Measurements from ENCODE around the gene LAMTOR3. TPM values are rescaled to one million over a fixed set of nuclear protein-coding genes. Genes with fewer than 3 reads are reported as not detected.
A peak's percentile ranks its signal among the peaks of the same experiment; 100 is the strongest.

The LAMTOR3 gene
- total RNA-seq, 6 experiments from 2014 or later: 14.7 to 24.6 (median 18.9) TPM

DNA sequence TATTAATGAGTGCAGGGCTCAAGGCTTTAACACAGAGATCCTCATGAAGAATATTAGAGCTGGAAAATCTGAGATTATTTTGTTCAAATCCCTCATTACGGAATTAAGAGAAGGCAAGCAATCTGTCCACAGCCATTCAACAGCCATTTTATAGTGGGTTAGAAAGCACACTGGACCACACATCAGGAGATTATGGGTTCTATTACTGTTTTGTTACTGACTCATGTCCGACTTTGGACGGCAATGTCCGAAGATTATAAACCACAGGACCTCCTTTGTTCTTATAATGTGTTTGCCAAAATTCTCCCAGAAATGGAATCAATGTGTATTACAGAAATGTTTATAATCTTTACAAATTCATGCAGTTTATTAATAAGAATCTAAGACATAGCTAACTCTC is 8.1 kb downstream of the LAMTOR3 start:
- TF ChIP-seq POLR2A (IDR thresholded peaks at IDR 0.05): no peak
- TF ChIP-seq CTCF (IDR thresholded peaks at IDR 0.05): no peak
- WGBS (ENCODE audit: insufficient coverage, low coverage, low lambda C conversion rate, missing lambda C conversion rate): 87% methylated on average over 4 of the region's 4 CpGs
- H3K36me3 ChIP-seq: peaks cover 0 to 51% (median 11%) of the 10 kb centered on the region in 4 donors
- DNase-seq (no peak), ATAC-seq (no peak)
- no peak overlapping the region for H3K4me3 ChIP-seq
- no peaks in the 10 kb centered on the region for H3K4me1 ChIP-seq
- intact Hi-C loops (cut with DNase I): no loop called here
- no peaks in the 10 kb centered on the region for H3K27me3 ChIP-seq
- H3K9me3 ChIP-seq: no peaks in the 10 kb centered on the region
- H3K27ac ChIP-seq: no peak overlapping the region

GRCh38 chr4:99885687-99886086 is 8.5 kb downstream of the LAMTOR3 start:
- peaks cover 0 to 55% (median 13%) of the 10 kb centered on the region in 4 donors for H3K36me3 ChIP-seq
- no peak for DNase-seq

GRCh38 chr4:99885063-99885664 is 9.1 kb downstream of the LAMTOR3 start:
- no peaks in the 10 kb centered on the region for H3K4me1 ChIP-seq
- intact Hi-C loops (cut with DNase I): no loop called here
- DNase-seq (no peak), ATAC-seq (peak in 2 of 4 donors; percentile 36 to 41)
- H3K27ac ChIP-seq: no peak overlapping the region
- H3K4me3 ChIP-seq: no peak overlapping the region
- WGBS (ENCODE audit: insufficient coverage, low coverage, low lambda C conversion rate, missing lambda C conversion rate): 68% methylated on average over 2 of the region's 2 CpGs
- H3K36me3 ChIP-seq: peaks cover 0 to 61% (median 17%) of the 10 kb centered on the region in 4 donors
- TF ChIP-seq CTCF (IDR thresholded peaks at IDR 0.05): peak; percentile 40 to 52 (median 46)
- no peak for TF ChIP-seq POLR2A (IDR thresholded peaks at IDR 0.05)
- no peaks in the 10 kb centered on the region for H3K27me3 ChIP-seq
- no peaks in the 10 kb centered on the region for H3K9me3 ChIP-seq

More at GRCh38 chr4:99885687-99886086, 8.5 kb downstream of the LAMTOR3 start:
- Histone ChIP-seq H3K27me3 (no peaks in the 10 kb centered on the region), H3K4me3 (no peak overlapping the region), H3K9me3 (no peaks in the 10 kb centered on the region), H3K27ac (no peak overlapping the region), H3K4me1 (no peaks in the 10 kb centered on the region)
- intact Hi-C loops (cut with DNase I): no loop called here
- no peak for ATAC-seq
- TF ChIP-seq POLR2A (IDR thresholded peaks at IDR 0.05): no peak
- no peak for TF ChIP-seq CTCF (IDR thresholded peaks at IDR 0.05)

- WGBS (ENCODE audit: insufficient coverage, low coverage, low lambda C conversion rate, missing lambda C conversion rate): 74% methylated on average over 3 of the region's 3 CpGs
- H3K4me1 ChIP-seq: no peaks in the 10 kb centered on the region
- intact Hi-C loops (cut with DNase I): no loop called here
- no peak for DNase-seq
- no peak overlapping the region for H3K27ac ChIP-seq
- ATAC-seq: no peak
- H3K4me3 ChIP-seq: no peak overlapping the region
- no peak for TF ChIP-seq CTCF (IDR thresholded peaks at IDR 0.05)
- TF ChIP-seq POLR2A (IDR thresholded peaks at IDR 0.05): no peak
- H3K27me3 ChIP-seq: no peaks in the 10 kb centered on the region
- no peaks in the 10 kb centered on the region for H3K9me3 ChIP-seq
- peaks cover 0 to 61% (median 22%) of the 10 kb centered on the region in 4 donors for H3K36me3 ChIP-seq
Observed at GRCh38 chr4:99879458-99879857, 14.8 kb downstream of the LAMTOR3 start.

- DNase-seq (no peak), ATAC-seq (no peak)
- H3K4me1 ChIP-seq: no peaks in the 10 kb centered on the region
- H3K9me3 ChIP-seq: no peaks in the 10 kb centered on the region
- H3K36me3 ChIP-seq: peaks cover 0 to 56% (median 19%) of the 10 kb centered on the region in 4 donors
- TF ChIP-seq POLR2A (IDR thresholded peaks at IDR 0.05): no peak
- TF ChIP-seq CTCF (IDR thresholded peaks at IDR 0.05): no peak
- H3K27ac ChIP-seq: no peak overlapping the region
- H3K4me3 ChIP-seq: no peak overlapping the region
- H3K27me3 ChIP-seq: no peaks in the 10 kb centered on the region
- intact Hi-C loops (cut with DNase I): no loop called here
Observed at GRCh38 chr4:99878604-99879003, 15.6 kb downstream of the LAMTOR3 start.

All from right lobe of liver (tissue), 6 donors.